Thyroid gland (tissue), 4 donors: ENCODE results near the gene ZBED2. TPM values are rescaled to one million over a fixed set of nuclear protein-coding genes. Genes with fewer than 3 reads are reported as not detected.

Experiments
- DNase-seq, 2 donors: peaks; one replicate each; pipeline ENCODE4 v3.0.0-alpha.2; 2019
- H3K27ac ChIP-seq, 3 donors: fragments of 200-600 bp; sonication (generic); 1 replicate in 2 of 3; 2 replicates in 1 of 3; pipeline ENCODE4 v1.5.1; 2016 to 2019; ENCODE audit warnings: mild to moderate bottlenecking in 1 of 3, moderate library complexity in 1 of 3
- H3K27me3 ChIP-seq: fragments of 200-600 bp; sonication (generic); one replicate; pipeline ENCODE4 v1.5.1; 2019
- H3K36me3 ChIP-seq, 2 donors: fragments of 200-600 bp; sonication (generic); one replicate each; pipeline ENCODE4 v1.5.1; 2016 to 2019
- H3K4me1 ChIP-seq, 2 donors: fragments of 200-600 bp; sonication (generic); one replicate each; pipeline ENCODE4 v1.5.1; 2017 to 2019
- H3K4me3 ChIP-seq, 3 donors: fragments of 200-600 bp; sonication (generic); replicated peaks in 1 of 3; 1 replicate in 2 of 3; 2 replicates in 1 of 3; pipeline ENCODE4 v1.5.1; 2016; ENCODE audit warnings: mild to moderate bottlenecking in 1 of 3
- H3K9me3 ChIP-seq: fragments of 200-600 bp; sonication (generic); one replicate; pipeline ENCODE4 v1.5.1; 2017
- POLR2A ChIP-seq, 2 donors: fragments of 450-650 bp; IDR thresholded peaks; one replicate each; pipeline ENCODE4 v1.6.1; 2017; ENCODE audit warnings: antibody characterized with exemption in 2 of 2, mild to moderate bottlenecking in 2 of 2, moderate library complexity in 1 of 2
- WGBS, 2 donors: methylation state at CpG; one replicate each; pipeline ENCODE4 v1.1.5; 2017; 5-methylcytosine and 5-hydroxymethylcytosine counted together
- intact Hi-C: fragments of 100-400 bp; cut with DNase I; formaldehyde crosslinking; loops from one replicate; pipeline ENCODE4 v1.15.1; 2023
- total RNA-seq, 4 donors: library from RNA; depleted of rRNA; stranded (reverse); fragments of >200 nt; gene quantifications; one replicate each; pipeline ENCODE4 v1.2.3, GENCODE V29; 2016
- TF ChIP-seq, protein P1 (sequence below), 6 experiments: fragments of 200-600 bp in 3 of 6; fragments of 450-650 bp in 3 of 6; sonication (generic) in 3 of 6; IDR thresholded peaks; one replicate each; pipeline ENCODE4 v1.5.1; 2016 to 2019; ENCODE audit warnings: antibody characterized with exemption in 6 of 6, mild to moderate bottlenecking in 2 of 6, inconsistent platforms in 1 of 6, moderate library complexity in 1 of 6

ZBED2 gene
- total RNA-seq, 4 donors from 2014 or later, result 31.1 to 163 (median 88.9) TPM

DNA sequence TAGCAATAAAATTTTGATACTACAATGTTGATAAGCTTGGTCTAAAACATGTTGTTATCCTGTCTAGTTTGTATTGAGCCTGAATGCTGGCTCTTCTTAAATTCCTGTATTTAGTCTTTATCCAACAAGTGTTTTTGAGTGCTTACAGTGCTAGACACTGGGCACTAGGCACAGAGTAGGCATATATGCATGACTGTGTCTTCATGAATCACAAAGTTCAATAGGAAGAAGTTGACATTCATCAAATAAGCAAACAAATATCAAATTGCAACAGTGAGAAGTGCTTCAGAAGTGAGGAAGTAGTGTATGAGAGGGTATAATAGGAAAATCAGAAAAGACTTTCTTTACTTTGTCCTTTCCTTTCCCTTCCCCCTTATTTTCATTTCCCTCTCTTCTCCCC lies 46.4 kb downstream of the ZBED2 start:
- H3K4me3 ChIP-seq, result no peak overlapping the region
- H3K27ac ChIP-seq, result no peak overlapping the region
- no peaks in the 10 kb centered on the region for H3K36me3 ChIP-seq
- H3K4me1 ChIP-seq, result no peaks in the 10 kb centered on the region
- TF ChIP-seq POLR2A (IDR thresholded peaks at IDR 0.05), result no peak
- TF ChIP-seq, protein P1, sequence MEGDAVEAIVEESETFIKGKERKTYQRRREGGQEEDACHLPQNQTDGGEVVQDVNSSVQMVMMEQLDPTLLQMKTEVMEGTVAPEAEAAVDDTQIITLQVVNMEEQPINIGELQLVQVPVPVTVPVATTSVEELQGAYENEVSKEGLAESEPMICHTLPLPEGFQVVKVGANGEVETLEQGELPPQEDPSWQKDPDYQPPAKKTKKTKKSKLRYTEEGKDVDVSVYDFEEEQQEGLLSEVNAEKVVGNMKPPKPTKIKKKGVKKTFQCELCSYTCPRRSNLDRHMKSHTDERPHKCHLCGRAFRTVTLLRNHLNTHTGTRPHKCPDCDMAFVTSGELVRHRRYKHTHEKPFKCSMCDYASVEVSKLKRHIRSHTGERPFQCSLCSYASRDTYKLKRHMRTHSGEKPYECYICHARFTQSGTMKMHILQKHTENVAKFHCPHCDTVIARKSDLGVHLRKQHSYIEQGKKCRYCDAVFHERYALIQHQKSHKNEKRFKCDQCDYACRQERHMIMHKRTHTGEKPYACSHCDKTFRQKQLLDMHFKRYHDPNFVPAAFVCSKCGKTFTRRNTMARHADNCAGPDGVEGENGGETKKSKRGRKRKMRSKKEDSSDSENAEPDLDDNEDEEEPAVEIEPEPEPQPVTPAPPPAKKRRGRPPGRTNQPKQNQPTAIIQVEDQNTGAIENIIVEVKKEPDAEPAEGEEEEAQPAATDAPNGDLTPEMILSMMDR (IDR thresholded peaks at IDR 0.05), result no peak
- intact Hi-C loops, result no loop called here
- no peak for DNase-seq
- H3K27me3 ChIP-seq, result no peaks in the 10 kb centered on the region
- no peaks in the 10 kb centered on the region for H3K9me3 ChIP-seq

DNA sequence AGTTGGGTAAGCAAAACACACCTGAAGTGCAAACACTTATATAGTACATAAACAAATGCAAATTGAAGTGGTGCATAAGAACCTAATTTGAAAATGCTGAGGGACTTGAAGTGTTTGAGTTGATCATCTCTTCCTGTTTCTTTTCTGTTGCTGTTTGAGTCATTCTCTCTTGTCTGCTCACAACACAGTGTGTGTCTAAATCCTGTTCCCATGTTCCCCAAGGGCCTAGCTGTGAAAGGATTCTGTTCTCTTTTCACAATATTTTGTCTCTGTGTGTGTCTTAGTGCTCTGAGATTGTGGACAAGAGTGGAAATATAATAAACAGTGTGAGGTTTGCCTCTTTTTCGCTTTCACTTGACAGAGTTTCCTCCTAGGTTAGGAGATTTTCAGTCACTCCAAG lies 47.1 kb downstream of the ZBED2 start:
- Histone ChIP-seq H3K36me3 (no peaks in the 10 kb centered on the region), H3K4me1 (no peaks in the 10 kb centered on the region), H3K9me3 (no peaks in the 10 kb centered on the region), H3K4me3 (no peak overlapping the region), H3K27me3 (no peaks in the 10 kb centered on the region), H3K27ac (peak overlapping the region in 1 of 3 donors; percentile 4)
- intact Hi-C loops, result no loop called here
- WGBS, 2 donors, result 88 to 91% methylated on average over 1 of the region's 1 CpG
- no peak for DNase-seq
- TF ChIP-seq POLR2A (IDR thresholded peaks at IDR 0.05), result no peak
- TF ChIP-seq, protein P1 (IDR thresholded peaks at IDR 0.05), result no peak

DNA sequence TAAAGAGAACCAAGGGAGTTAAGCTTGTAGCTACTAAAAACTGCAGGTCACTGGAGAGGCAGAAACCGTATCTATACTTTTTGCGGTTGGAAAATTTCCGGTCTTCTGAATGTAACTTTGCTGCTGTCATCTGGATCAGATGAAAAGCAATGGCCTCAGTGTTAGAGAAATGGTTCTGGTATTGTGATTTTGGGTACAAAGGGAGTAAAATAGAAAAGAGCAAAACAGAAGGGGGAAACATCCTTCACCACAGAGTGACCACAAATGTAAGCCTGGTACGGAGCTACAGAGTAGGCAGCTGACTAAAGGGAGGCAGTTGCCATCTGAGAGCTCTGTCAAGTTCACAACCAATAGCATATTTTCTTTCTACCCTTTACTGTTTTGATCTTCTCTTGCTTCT lies 47.5 kb downstream of the ZBED2 start:
- WGBS, 2 donors, result 80 to 92% methylated on average over 4 of the region's 4 CpGs
- intact Hi-C loops, result no loop called here
- TF ChIP-seq, protein P1 (IDR thresholded peaks at IDR 0.05), result no peak
- no peak for TF ChIP-seq POLR2A (IDR thresholded peaks at IDR 0.05)
- Histone ChIP-seq H3K9me3 (no peaks in the 10 kb centered on the region), H3K4me1 (no peaks in the 10 kb centered on the region), H3K4me3 (no peak overlapping the region), H3K36me3 (no peaks in the 10 kb centered on the region), H3K27ac (peak overlapping the region in 1 of 3 donors; percentile 4), H3K27me3 (no peaks in the 10 kb centered on the region)
- DNase-seq, result no peak

DNA sequence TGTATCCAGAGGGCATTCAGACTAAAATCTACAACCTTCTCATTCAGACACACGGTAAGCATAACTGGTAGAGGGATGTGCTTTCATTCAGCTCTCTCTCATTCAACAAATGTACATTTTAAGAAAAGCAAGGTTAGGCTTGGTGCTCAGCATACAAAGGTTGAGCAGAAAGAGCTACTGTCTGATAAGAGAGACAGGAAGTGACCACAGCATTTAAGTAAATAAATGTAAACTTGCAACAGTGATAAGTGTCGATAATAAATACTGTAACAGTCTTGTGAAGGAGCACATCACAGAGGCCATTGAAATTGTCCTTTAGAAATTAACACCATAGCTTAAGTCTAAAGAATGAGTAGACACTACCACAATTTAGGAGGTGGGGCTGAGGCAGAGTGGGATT lies 49.8 kb downstream of the ZBED2 start:
- no peak for TF ChIP-seq POLR2A (IDR thresholded peaks at IDR 0.05)
- TF ChIP-seq, protein P1 (IDR thresholded peaks at IDR 0.05), result no peak
- no peaks in the 10 kb centered on the region for H3K36me3 ChIP-seq
- no peak overlapping the region for H3K4me3 ChIP-seq
- H3K9me3 ChIP-seq, result no peaks in the 10 kb centered on the region
- intact Hi-C loops, result no loop called here
- no peaks in the 10 kb centered on the region for H3K27me3 ChIP-seq
- H3K4me1 ChIP-seq, result no peaks in the 10 kb centered on the region
- no peak overlapping the region for H3K27ac ChIP-seq
- WGBS, 2 donors, result 72 to 89% methylated on average over 2 of the region's 2 CpGs
- DNase-seq, result no peak

Other genes starting within 250 kb of the ZBED2 start
- gene CD96, start 53.1 kb downstream of the ZBED2 start, total RNA-seq, result 1 to 10 TPM; 2.8 to 4.6 (median 3.7) TPM
- gene PLCXD2, start 79.3 kb upstream of the ZBED2 start, total RNA-seq, result 1 to 10 TPM; 2.1 to 4.7 (median 2.5) TPM